ENCODE measurements around the gene BAZ2B.

GRCh38 chr2:159518321-159519005 lies 97.9 kb downstream of the BAZ2B start:
- no peak for TF ChIP-seq CTCF (IDR thresholded peaks at IDR 0.05)
- TF ChIP-seq POLR2A (IDR thresholded peaks at IDR 0.05) = no peak

Data from lower leg skin (tissue), 3 donors.